K562 (cell line): ENCODE measurements around the gene CRTC3. TPM values are rescaled to one million over a fixed set of nuclear protein-coding genes. Genes with fewer than 3 reads are reported as not detected.

Experiments
- ATAC-seq: fragments of 200-7000 bp; cut with Tn5 transposase; 3 replicates; pipeline ENCODE4 v1.9.1; 2020; ENCODE audit warnings: moderate library complexity
- BruUV-seq: library from RNA; stranded (reverse); fragments of 400-500 nt; replicated peaks from 2 replicates; lab custom pipeline; 2021; lab: Mats Ljungman, UMichigan
- CTCF ChIA-PET: fragments of 300-600 bp; formaldehyde crosslinking; extraction: SDS; loops from one replicate; lab custom pipeline; 2021; ENCODE audit warnings: low intra/inter-chr PET ratio; lab: Yijun Ruan, JAX
- POLR2A ChIA-PET: fragments of 300-600, 350-650 bp; sonication (Branson Sonifier 250); formaldehyde crosslinking; extraction: SDS; loops from one replicate; lab custom pipeline; 2021; ENCODE audit warnings: antibody characterized with exemption, inconsistent platforms; lab: Yijun Ruan, JAX
- DNase-seq, 4 experiments: peaks; one replicate each; pipeline versions ENCODE4 v3.0.0 to v3.0.0-alpha.2; 2011 to 2018; ENCODE audit warnings: low spot score in 3 of 4, mixed read lengths in 3 of 4; ENCODE audit errors: extremely low read depth in 1 of 4
- FAIRE-seq: peaks from 2 replicates; lab custom pipeline; 2011; peaks lifted over from hg19 to GRCh38; lab: Jason Lieb, UNC
- H2AFZ ChIP-seq: 2 replicates; pipeline ENCODE4 v1.6.0; 2011; ENCODE audit warnings: low read depth, low read length, control low read depth, inconsistent platforms
- H3K27ac ChIP-seq: fragments of 200-600 bp; 3 replicates; pipeline ENCODE4 v1.8.0; 2011; ENCODE audit warnings: low read depth, mild to moderate bottlenecking, control low read depth, inconsistent platforms, low read length, moderate library complexity, mixed read lengths; ENCODE audit errors: extremely low read depth
- H3K27me3 ChIP-seq, 2 experiments: fragments of 300-600 bp in 1 of 2; 2 replicates in 1 of 2; 3 replicates in 1 of 2; pipeline versions ENCODE4 v1.6.0 to v1.8.0; 2011; ENCODE audit warnings: inconsistent platforms in 2 of 2, low read length in 2 of 2, mild to moderate bottlenecking in 1 of 2, mixed read lengths in 1 of 2, moderate library complexity in 1 of 2; ENCODE audit not compliant: control insufficient read depth in 2 of 2, insufficient read depth in 2 of 2
- H3K36me3 ChIP-seq: fragments of 300-600 bp; 3 replicates; pipeline ENCODE4 v1.8.0; 2011; ENCODE audit warnings: mild to moderate bottlenecking, low read length, inconsistent platforms; ENCODE audit not compliant: control insufficient read depth, insufficient read depth
- H3K4me1 ChIP-seq, 2 experiments: fragments of 200-600 bp in 1 of 2; replicated peaks in 1 of 2; 2 replicates in 1 of 2; 3 replicates in 1 of 2; pipeline versions ENCODE4 v1.5.1 to v1.8.0; 2011; ENCODE audit warnings: inconsistent platforms in 2 of 2, low read length in 2 of 2, mild to moderate bottlenecking in 1 of 2, mixed read lengths in 1 of 2, moderate library complexity in 1 of 2; ENCODE audit not compliant: control insufficient read depth in 2 of 2, insufficient read depth in 2 of 2
- H3K4me2 ChIP-seq: 2 replicates; pipeline ENCODE4 v1.6.1; 2011; ENCODE audit warnings: low read length, control low read depth, inconsistent platforms, mixed read lengths; ENCODE audit not compliant: insufficient read depth
- H3K4me3 ChIP-seq: fragments of 200-600 bp; sonication (generic), shearing (Covaris generic); 2 replicates; pipeline ENCODE4 v1.5.1; 2016; ENCODE audit warnings: control low read depth, inconsistent platforms
- H3K79me2 ChIP-seq: fragments of 200-600 bp; 3 replicates; pipeline ENCODE4 v1.8.0; 2011; ENCODE audit warnings: low read length, inconsistent platforms; ENCODE audit not compliant: control insufficient read depth, insufficient read depth
- H3K9ac ChIP-seq, 2 experiments: 2 replicates each; pipeline versions ENCODE4 v1.6.0 to v1.6.1; 2011; ENCODE audit warnings: low read depth in 2 of 2, low read length in 2 of 2, control low read depth in 1 of 2, inconsistent platforms in 1 of 2, mild to moderate bottlenecking in 1 of 2, mixed read lengths in 1 of 2; ENCODE audit not compliant: insufficient read depth in 1 of 2
- H3K9me1 ChIP-seq: one replicate; pipeline ENCODE4 v1.6.0; 2011; ENCODE audit warnings: inconsistent platforms, mild to moderate bottlenecking, low read length, moderate library complexity; ENCODE audit not compliant: control insufficient read depth, insufficient read depth
- H3K9me3 ChIP-seq: replicated peaks from 2 replicates; pipeline ENCODE4 v1.5.1; 2011; ENCODE audit warnings: low read depth, low read length, inconsistent platforms; ENCODE audit not compliant: control insufficient read depth, insufficient read depth
- H4K20me1 ChIP-seq: replicated peaks from 2 replicates; pipeline ENCODE4 v1.6.1; 2011; ENCODE audit warnings: low read length, inconsistent platforms, mixed read lengths; ENCODE audit not compliant: control insufficient read depth, insufficient read depth
- ATF3 ChIP-seq, 2 experiments: fragments of 450-650 bp in 1 of 2; sonication (generic) in 1 of 2; formaldehyde crosslinking in 1 of 2; IDR thresholded peaks in 1 of 2; conservative IDR thresholded peaks in 1 of 2; 2 replicates each; pipeline versions ENCODE4 v1.6.1 to v1.8.1; 2016 to 2023; ENCODE audit warnings: mild to moderate bottlenecking in 2 of 2, moderate library complexity in 2 of 2, inconsistent platforms in 1 of 2, missing genetic modification reagents in 1 of 2
- ATF4 ChIP-seq: fragments of 450-650 bp; formaldehyde crosslinking; IDR thresholded peaks from 2 replicates; pipeline ENCODE4 v1.4.0; 2022; ENCODE audit warnings: mild to moderate bottlenecking, moderate library complexity
- BRD9 ChIP-seq: fragments of 450-650 bp; IDR thresholded peaks from 2 replicates; pipeline ENCODE4 v1.6.1; 2018; ENCODE audit warnings: low read depth; ENCODE audit not compliant: partially characterized antibody
- BRF1 ChIP-seq: IDR thresholded peaks from 3 replicates; pipeline ENCODE4 v1.6.1; 2011; ENCODE audit warnings: borderline replicate concordance, mild to moderate bottlenecking; ENCODE audit not compliant: insufficient read length; ENCODE audit errors: extremely low read depth
- CBX3 ChIP-seq, 2 experiments: IDR thresholded peaks; 1 replicate in 1 of 2; 2 replicates in 1 of 2; pipeline ENCODE4 v1.6.1; 2012; ENCODE audit warnings: inconsistent platforms in 2 of 2, low read length in 2 of 2, borderline replicate concordance in 1 of 2, control low read depth in 1 of 2
- CREM ChIP-seq: IDR thresholded peaks from 2 replicates; pipeline ENCODE4 v1.6.1; 2014; ENCODE audit warnings: antibody characterized with exemption, low read depth
- JUNB ChIP-seq: fragments of 450-650 bp; formaldehyde crosslinking; conservative IDR thresholded peaks from 2 replicates; pipeline ENCODE4 v1.4.0; 2020; ENCODE audit warnings: mild to moderate bottlenecking
- MTA3 ChIP-seq: fragments of 450-650 bp; formaldehyde crosslinking; IDR thresholded peaks from 2 replicates; pipeline ENCODE4 v1.6.1; 2017; ENCODE audit warnings: mild to moderate bottlenecking, borderline replicate concordance
- SRSF3 ChIP-seq: fragments of 200-400 bp; formaldehyde crosslinking; IDR thresholded peaks from 2 replicates; pipeline ENCODE4 v1.6.1; 2016; ENCODE audit warnings: mild to moderate bottlenecking, low read length, moderate library complexity; ENCODE audit not compliant: insufficient read depth
- YY1 ChIP-seq, 3 experiments: IDR thresholded peaks; 2 replicates each; pipeline ENCODE4 v1.6.1; 2011; ENCODE audit warnings: low read length in 2 of 3, mild to moderate bottlenecking in 2 of 3, moderate library complexity in 2 of 3, borderline replicate concordance in 1 of 3, control low read depth in 1 of 3, low read depth in 1 of 3; ENCODE audit not compliant: insufficient read depth in 3 of 3, insufficient replicate concordance in 2 of 3, control insufficient read depth in 1 of 3, insufficient read length in 1 of 3; ENCODE audit errors: extremely low read depth in 1 of 3
- ZNF134 ChIP-seq: fragments of 250-450 bp; sonication (Bioruptor Pico); conservative IDR thresholded peaks from 2 replicates; pipeline ENCODE4 v1.4.0; 2020
- ZNF197 ChIP-seq: fragments of 200-800 bp; sonication (Bioruptor generic); IDR thresholded peaks from 2 replicates; pipeline ENCODE4 v1.6.1; 2016; ENCODE audit warnings: low read depth, missing genetic modification characterization, missing compliant biosample characterization
- ZNF224 ChIP-seq: sonication (generic); formaldehyde crosslinking; IDR thresholded peaks from 2 replicates; pipeline ENCODE4 v1.8.0; 2022; ENCODE audit warnings: mild to moderate bottlenecking, missing genetic modification reagents
- ZNF324 ChIP-seq: fragments of 250-450 bp; sonication (Bioruptor Pico); IDR thresholded peaks from 2 replicates; pipeline ENCODE4 v1.4.0; 2020; ENCODE audit warnings: mild to moderate bottlenecking
- ZNF444 ChIP-seq: fragments of 250-450 bp; sonication (Bioruptor Pico); IDR thresholded peaks from 2 replicates; pipeline ENCODE4 v1.4.0; 2020; ENCODE audit warnings: mild to moderate bottlenecking, moderate library complexity
- WGBS: fragments of 100-300 bp; shearing (Covaris generic); methylation state at CpG from one replicate; pipeline ENCODE4 v1.1.6; 2016; ENCODE audit warnings: low coverage, mixed read lengths; ENCODE audit not compliant: insufficient coverage; ENCODE audit errors: missing lambda C conversion rate; 5-methylcytosine and 5-hydroxymethylcytosine counted together
- in situ Hi-C: fragments of 300-500 bp; cut with MboI; formaldehyde crosslinking; loops from 4 replicates; pipeline ENCODE4 v1.15.0; 2018; ENCODE audit warnings: inconsistent platforms, mixed read lengths
- intact Hi-C: fragments of 100-400 bp; cut with micrococcal nuclease; formaldehyde crosslinking; loops from 2 replicates; pipeline ENCODE4 v1.14.2; 2022
- polyA plus RNA-seq, 8 experiments: library from polyadenylated mRNA; depleted of rRNA in 4 of 8; stranded (reverse) in 5 of 8; unstranded in 3 of 8; fragments of >200 nt; fragmentation: Nextera tagmentation in 2 of 8; fragmentation: Illumina TruSeq in 1 of 8; extraction: Ambion mirVana in 2 of 8; extraction: Trizol in 1 of 8; gene quantifications; 2 replicates each; pipeline versions ENCODE4 v1.2.1 to v1.2.3, GENCODE V29; 2011 to 2014; ENCODE audit warnings: inconsistent platforms in 1 of 8, missing spikeins in 1 of 8
- total RNA-seq, 7 experiments: library from RNA; depleted of rRNA in 6 of 7; stranded (reverse); fragments of >200 nt in 6 of 7; fragmentation: Illumina TruSeq in 2 of 7; extraction: Trizol in 2 of 7; gene quantifications; 2 replicates each; pipeline versions ENCODE4 v1.2.1 to v1.2.3, GENCODE V29; 2011 to 2021; ENCODE audit warnings: low replicate concordance in 1 of 7
- TF ChIP-seq, protein P1 (sequence below), 2 experiments: IDR thresholded peaks; 2 replicates each; pipeline ENCODE4 v1.6.1; 2011; ENCODE audit warnings: borderline replicate concordance in 1 of 2, control low read depth in 1 of 2, low read depth in 1 of 2, low read length in 1 of 2, mild to moderate bottlenecking in 1 of 2, mixed read lengths in 1 of 2, moderate library complexity in 1 of 2; ENCODE audit not compliant: insufficient read depth in 1 of 2, insufficient read length in 1 of 2, poor library complexity in 1 of 2, severe bottlenecking in 1 of 2; ENCODE audit errors: extremely low read depth in 1 of 2

The CRTC3 gene
- total and polyA plus RNA-seq, 9 of the 15 experiments (the other 6 are each of a cell fraction or from before 2014, with no cell fraction given), result 1.2 to 19.0 (median 11.6) TPM

- H3K36me3 ChIP-seq, result peaks cover 4% of the 10 kb centered on the region; the same call in 2 of the 3 replicates
- no peak overlapping the region for H2AFZ ChIP-seq
- peaks cover 6% of the 10 kb centered on the region; the same call in 2 of the 3 replicates for H3K79me2 ChIP-seq
- in situ Hi-C loops, result no loop called here
- DNase-seq (no peak), FAIRE-seq (no peak), ATAC-seq (no peak)
- POLR2A ChIA-PET, result interaction anchor here (0.8 kb wide), 1 partner anchor 9 kb away, joined by 3 read pairs; no protein-coding TSS in a partner anchor
- H3K4me2 ChIP-seq, result no peak overlapping the region
- H3K4me3 ChIP-seq, result no peak overlapping the region
- no peaks in the 10 kb centered on the region for H3K27me3 ChIP-seq
- CTCF ChIA-PET, result no interaction called here
- H3K9ac ChIP-seq, result no peak overlapping the region
- peaks cover 9 to 13% of the 10 kb centered on the region in 2 experiments for H3K4me1 ChIP-seq
- H4K20me1 ChIP-seq, result no peaks in the 10 kb centered on the region; the same call in none of the 2 replicates
- no peaks in the 10 kb centered on the region for H3K9me3 ChIP-seq
- intact Hi-C loops, result no loop called here
- WGBS, result 63% methylated on average over 1 of the region's 1 CpG
- no peak overlapping the region for H3K27ac ChIP-seq
- H3K9me1 ChIP-seq, result no peaks in the 10 kb centered on the region
- no TSS peak for BruUV-seq
- TF ChIP-seq BRF1, result no peak
- no peak for TF ChIP-seq ATF3 (IDR thresholded peaks at IDR 0.05)
- no peak for TF ChIP-seq ATF3 (CRISPR knock-in tag; conservative IDR thresholded peaks at IDR 0.05)
- no peak for TF ChIP-seq BRD9
- TF ChIP-seq JUNB (CRISPR knock-in tag), result no peak
- TF ChIP-seq, protein P1, sequence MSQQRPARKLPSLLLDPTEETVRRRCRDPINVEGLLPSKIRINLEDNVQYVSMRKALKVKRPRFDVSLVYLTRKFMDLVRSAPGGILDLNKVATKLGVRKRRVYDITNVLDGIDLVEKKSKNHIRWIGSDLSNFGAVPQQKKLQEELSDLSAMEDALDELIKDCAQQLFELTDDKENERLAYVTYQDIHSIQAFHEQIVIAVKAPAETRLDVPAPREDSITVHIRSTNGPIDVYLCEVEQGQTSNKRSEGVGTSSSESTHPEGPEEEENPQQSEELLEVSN (IDR thresholded peaks at IDR 0.05; ENCODE audit: borderline replicate concordance in 1 of 2, extremely low read depth in 1 of 2, insufficient read depth in 1 of 2, insufficient read length in 1 of 2, low read depth in 1 of 2, low read length in 1 of 2, poor library complexity in 1 of 2, severe bottlenecking in 1 of 2), result no peak
- no peak for TF ChIP-seq ZNF197
- TF ChIP-seq YY1 (IDR thresholded peaks at IDR 0.05; ENCODE audit: borderline replicate concordance in 1 of 3, control insufficient read depth in 1 of 3, extremely low read depth in 1 of 3, insufficient read depth in 3 of 3, insufficient read length in 1 of 3, insufficient replicate concordance in 2 of 3, low read depth in 1 of 3, low read length in 2 of 3), result no peak
- no peak for TF ChIP-seq ATF4 (CRISPR knock-in tag)
- TF ChIP-seq CREM, result no peak
- no peak for TF ChIP-seq CBX3 (IDR thresholded peaks at IDR 0.05; ENCODE audit: borderline replicate concordance in 1 of 2, low read length in 2 of 2)
- no peak for TF ChIP-seq ZNF444 (CRISPR knock-in tag)
- no peak for TF ChIP-seq ZNF134
- no peak for TF ChIP-seq ZNF224
- TF ChIP-seq MTA3, result no peak
- TF ChIP-seq ZNF324 (CRISPR knock-in tag), result no peak
- TF ChIP-seq SRSF3, result no peak
Observed at GRCh38 chr15:90552929-90553211, 23.1 kb downstream of the CRTC3 start.
